ENCODE data around the gene OLFM4. TPM values are rescaled to one million over a fixed set of nuclear protein-coding genes. Genes with fewer than 3 reads are reported as not detected.

The OLFM4 gene
- total and polyA plus RNA-seq, 2 of the 8 experiments (the other 6 are each of a cell fraction or from before 2014, with no cell fraction given) = not detected

DNA sequence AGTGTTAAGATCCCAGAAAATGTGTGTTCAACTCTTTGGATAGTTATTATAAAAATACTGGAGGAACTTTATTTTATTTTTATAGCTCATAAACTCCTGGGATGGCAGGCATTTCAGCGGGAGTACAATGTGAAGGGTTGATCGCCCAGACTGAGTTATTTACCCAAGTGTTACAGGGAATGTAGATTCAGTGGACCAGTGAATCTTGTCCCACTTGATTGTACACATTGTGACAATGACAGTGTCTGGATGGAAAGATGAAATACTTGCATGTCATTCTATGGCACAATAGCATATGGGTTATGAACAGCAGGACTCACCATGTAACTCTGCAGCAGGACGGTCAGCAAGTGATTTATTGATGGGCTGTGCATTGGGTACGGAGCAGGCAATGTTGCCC, 20.3 kb downstream of the OLFM4 start:
- H3K4me3 ChIP-seq (ENCODE audit: extremely low read depth in 1 of 4, insufficient read depth in 2 of 4, low read depth in 3 of 4, low read length in 4 of 4) = no peak overlapping the region
- H2BK120ac ChIP-seq (replicated peaks; ENCODE audit: low read depth, low read length) = no peak overlapping the region
- H4K91ac ChIP-seq (replicated peaks; ENCODE audit: insufficient read length, low read length) = no peak overlapping the region
- H3K23me2 ChIP-seq (ENCODE audit: low read depth, low read length) = no peaks in the 10 kb centered on the region
- no peak overlapping the region for H2AK5ac ChIP-seq (ENCODE audit: low read depth, low read length)
- peaks cover 0 to 3% (median 0%) of the 10 kb centered on the region in 4 experiments; a peak in 1 of 7 replicates for H3K4me1 ChIP-seq (replicated peaks in 1 of 4; ENCODE audit: control insufficient read depth in 3 of 4, insufficient read depth in 4 of 4, low read length in 3 of 4)
- 98% methylated on average over 4 of the region's 4 CpGs; no CpG with 5 or more reads in 1 of the 2 experiments for WGBS, 2 experiments (ENCODE audit: extremely low coverage in 1 of 2, insufficient coverage in 1 of 2, insufficient read length in 1 of 2, insufficient replicate concordance in 2 of 2, low coverage in 1 of 2, low lambda C conversion rate in 2 of 2, missing lambda C conversion rate in 1 of 2)
- no peak overlapping the region for H2BK12ac ChIP-seq (ENCODE audit: low read depth, low read length)
- H3K36me3 ChIP-seq (ENCODE audit: control insufficient read depth in 2 of 4, insufficient read depth in 4 of 4, low read length in 3 of 4) = no peaks in the 10 kb centered on the region
- CTCF ChIA-PET (ENCODE audit: partially characterized antibody) = no interaction called here
- no peak overlapping the region for H3K18ac ChIP-seq (ENCODE audit: extremely low read depth, low read length)
- H4K20me1 ChIP-seq (replicated peaks in 1 of 2; ENCODE audit: control insufficient read depth in 1 of 2, insufficient read depth in 2 of 2, low read length in 2 of 2) = no peaks in the 10 kb centered on the region
- no peak overlapping the region for H4K5ac ChIP-seq (ENCODE audit: insufficient read length, low read depth, low read length)
- H3K79me1 ChIP-seq (ENCODE audit: low read depth, low read length) = no peaks in the 10 kb centered on the region
- 0 out of 4 replicates have a peak, but pooled peaks cover 0 to 2% of the 10 kb centered on the region in 2 experiments for H3K9me3 ChIP-seq (ENCODE audit: insufficient read depth in 2 of 2, low read depth in 1 of 2, low read length in 1 of 2)
- no peak overlapping the region for H3K27ac ChIP-seq (ENCODE audit: low read depth, low read length)
- no peak overlapping the region for H2AFZ ChIP-seq (ENCODE audit: low read length)
- no peak overlapping the region for H4K8ac ChIP-seq (ENCODE audit: extremely low read depth, insufficient read depth, low read length)
- H3K4me2 ChIP-seq (ENCODE audit: insufficient read depth in 1 of 2, low read depth in 2 of 2, low read length in 2 of 2) = no peak overlapping the region
- H3K56ac ChIP-seq (replicated peaks; ENCODE audit: insufficient read length, low read depth, low read length) = no peak overlapping the region
- no peaks in the 10 kb centered on the region for H3K27me3 ChIP-seq (replicated peaks in 1 of 4; ENCODE audit: control insufficient read depth in 3 of 4, extremely low read depth in 1 of 4, insufficient read depth in 3 of 4, low read length in 3 of 4)
- H2BK20ac ChIP-seq (ENCODE audit: low read length) = no peak overlapping the region
- POLR2A ChIA-PET (ENCODE audit: partially characterized antibody) = no interaction called here
- no peak overlapping the region for H2BK5ac ChIP-seq (ENCODE audit: low read depth, low read length)
- no peak overlapping the region for H2BK15ac ChIP-seq (ENCODE audit: low read length)
- H3K9ac ChIP-seq (replicated peaks in 1 of 4; ENCODE audit: extremely low read depth in 1 of 4, low read depth in 3 of 4, low read length in 3 of 4) = no peak overlapping the region
- FAIRE-seq = no peak
- H3K4ac ChIP-seq (replicated peaks; ENCODE audit: insufficient read length, low read depth, low read length) = no peak overlapping the region
- H3K14ac ChIP-seq (ENCODE audit: insufficient read length) = no peak overlapping the region
- H3K79me2 ChIP-seq (ENCODE audit: control insufficient read depth in 1 of 2, insufficient read depth in 2 of 2, low read length in 2 of 2) = no peaks in the 10 kb centered on the region
- no peak overlapping the region for H3K23ac ChIP-seq (ENCODE audit: insufficient read length)
- DNase-seq (ENCODE audit: low read depth in 1 of 2, low spot score in 2 of 2) = no peak
- TF ChIP-seq TCF12 (IDR thresholded peaks at IDR 0.05; ENCODE audit: low read depth, low read length) (no peak), BRCA1 (IDR thresholded peaks at IDR 0.05; ENCODE audit: low read depth, low read length) (no peak), CHD1 (IDR thresholded peaks at IDR 0.05; ENCODE audit: low read depth, low read length) (no peak), POLR2AphosphoS5 (IDR thresholded peaks at IDR 0.05; ENCODE audit: low read depth, low read length) (no peak), TBP (IDR thresholded peaks at IDR 0.05; ENCODE audit: low read depth, low read length) (no peak), NRF1 (IDR thresholded peaks at IDR 0.05; ENCODE audit: low read depth, low read length) (no peak), HDAC2 (IDR thresholded peaks at IDR 0.05; ENCODE audit: borderline replicate concordance in 1 of 2, low read depth in 2 of 2, low read length in 2 of 2) (no peak), KDM5A (IDR thresholded peaks at IDR 0.05; ENCODE audit: low read length) (no peak), FOSL1 (IDR thresholded peaks at IDR 0.05; ENCODE audit: insufficient read depth, low read depth, low read length) (no peak), SP4 (IDR thresholded peaks at IDR 0.05; ENCODE audit: low read length) (no peak), EZH2 (IDR thresholded peaks at IDR 0.05; ENCODE audit: low read depth, low read length, severe bottlenecking) (no peak), JUN (IDR thresholded peaks at IDR 0.05; ENCODE audit: low read depth, low read length) (no peak), KDM4A (IDR thresholded peaks at IDR 0.05; ENCODE audit: low read depth, low read length, severe bottlenecking) (no peak), BACH1 (IDR thresholded peaks at IDR 0.05; ENCODE audit: low read length) (no peak)
- TF ChIP-seq, protein P1, sequence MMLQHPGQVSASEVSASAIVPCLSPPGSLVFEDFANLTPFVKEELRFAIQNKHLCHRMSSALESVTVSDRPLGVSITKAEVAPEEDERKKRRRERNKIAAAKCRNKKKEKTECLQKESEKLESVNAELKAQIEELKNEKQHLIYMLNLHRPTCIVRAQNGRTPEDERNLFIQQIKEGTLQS (IDR thresholded peaks at IDR 0.05; ENCODE audit: insufficient read depth, low read depth, low read length) = no peak
